Activated CD4-positive, alpha-beta T cell treated with anti-CD3 and anti-CD28 coated beads for 36 hours (primary cell): ENCODE results near the gene IQGAP3. TPM values are rescaled to one million over a fixed set of nuclear protein-coding genes. Genes with fewer than 3 reads are reported as not detected.

Experiments used
- ATAC-seq: fragments of 200-7000 bp; cut with Tn5 transposase; one replicate; pipeline ENCODE4 v1.10.0; 2021; ENCODE audit warnings: mild to moderate bottlenecking, moderate library complexity
- CTCF ChIA-PET: fragments of 350-600 bp; sonication (Branson Sonifier 250); formaldehyde crosslinking; loops from one replicate; lab custom pipeline; 2021; ENCODE audit warnings: antibody characterized with exemption; lab: Charles Lee
- POLR2A ChIA-PET: fragments of 350-600 bp; sonication (Branson Sonifier 250); formaldehyde crosslinking; loops from one replicate; lab custom pipeline; 2021; ENCODE audit warnings: antibody characterized with exemption, inconsistent platforms; lab: Charles Lee
- DNase-seq: peaks from one replicate; pipeline ENCODE4 v3.0.0-alpha.2; 2020
- H3K27ac Mint-ChIP-seq: one replicate; pipeline ENCODE4 v1.8.0; 2021; ENCODE audit warnings: mixed read lengths
- H3K27me3 Mint-ChIP-seq: one replicate; pipeline ENCODE4 v1.8.0; 2021; ENCODE audit warnings: mixed read lengths
- H3K36me3 Mint-ChIP-seq: one replicate; pipeline ENCODE4 v1.8.0; 2021; ENCODE audit warnings: low read depth, mixed read lengths
- H3K4me1 Mint-ChIP-seq: one replicate; pipeline ENCODE4 v1.8.0; 2021; ENCODE audit warnings: mixed read lengths
- H3K4me3 Mint-ChIP-seq: one replicate; pipeline ENCODE4 v1.8.0; 2021; ENCODE audit warnings: mild to moderate bottlenecking, moderate library complexity, mixed read lengths
- H3K9me3 Mint-ChIP-seq: one replicate; pipeline ENCODE4 v1.8.0; 2021; ENCODE audit warnings: low read depth, mixed read lengths
- intact Hi-C, 2 experiments: fragments of 100-400 bp; cut with DNase I in 1 of 2; cut with micrococcal nuclease in 1 of 2; formaldehyde crosslinking; loops; one replicate each; pipeline versions ENCODE4 v1.14.2 to v1.15.1; 2022 to 2024; cut with DNase I, micrococcal nuclease
- total RNA-seq, 2 experiments: library from RNA; stranded (reverse); gene quantifications; one replicate each; pipeline ENCODE4 v1.2.3, GENCODE V29; 2021

The IQGAP3 gene
- total RNA-seq, 2 experiments from 2014 or later = 14.9 to 16.0 TPM

- intact Hi-C loops = no loop called here
- peaks cover 98% of the 10 kb centered on the region for H3K4me1 Mint-ChIP-seq
- ChIA-PET POLR2A (interaction anchor here (0.6 to 4.9 kb wide), 3 partner anchors 9 to 81 kb away, joined by 3 to 27 read pairs (median 3); partner anchors contain the start of gene MEF2D), CTCF (interaction anchor here (0.6 to 10.0 kb wide), 11 partner anchors 10 to 117 kb away, joined by 3 to 63 read pairs (median 4); partner anchors contain the start of genes MEF2D and NAXE)
- H3K36me3 Mint-ChIP-seq = peaks cover 13% of the 10 kb centered on the region
- ATAC-seq (no peak), DNase-seq (no peak)
- H3K4me3 Mint-ChIP-seq = no peak overlapping the region
- peak overlapping the region; percentile 81 for H3K27ac Mint-ChIP-seq
- no peaks in the 10 kb centered on the region for H3K9me3 Mint-ChIP-seq
- H3K27me3 Mint-ChIP-seq = no peaks in the 10 kb centered on the region
Observed at GRCh38 chr1:156491151-156491949, 81.0 kb downstream of the IQGAP3 start.

GRCh38 chr1:156490401-156491032 is 81.8 kb downstream of the IQGAP3 start:
- H3K27me3 Mint-ChIP-seq = no peaks in the 10 kb centered on the region
- no peak for DNase-seq
- ChIA-PET POLR2A (interaction anchor here (0.6 to 4.9 kb wide), 4 partner anchors 10 to 99 kb away, joined by 3 to 27 read pairs (median 4); partner anchors contain the start of gene MEF2D), CTCF (interaction anchor here (0.5 to 10.0 kb wide), 9 partner anchors 9 to 265 kb away, joined by 3 to 63 read pairs (median 4); partner anchors contain the start of genes MEF2D and NAXE)
- no peaks in the 10 kb centered on the region for H3K9me3 Mint-ChIP-seq
- no peak for ATAC-seq
- peak overlapping the region; percentile 81 for H3K27ac Mint-ChIP-seq
- H3K36me3 Mint-ChIP-seq = peaks cover 12% of the 10 kb centered on the region
- H3K4me3 Mint-ChIP-seq = no peak overlapping the region
- peaks cover 91% of the 10 kb centered on the region for H3K4me1 Mint-ChIP-seq
- intact Hi-C loops = no loop called here

GRCh38 chr1:156489935-156490293 is 82.5 kb downstream of the IQGAP3 start:
- Mint-ChIP-seq H3K4me3 (peak overlapping the region; percentile 9), H3K27me3 (no peaks in the 10 kb centered on the region), H3K27ac (peak overlapping the region; percentile 66), H3K4me1 (peaks cover 85% of the 10 kb centered on the region), H3K9me3 (no peaks in the 10 kb centered on the region), H3K36me3 (peaks cover 10% of the 10 kb centered on the region)
- DNase-seq = no peak
- ATAC-seq = no peak
- ChIA-PET CTCF (interaction anchor here (0.5 to 10.0 kb wide), 7 partner anchors 8 to 265 kb away, joined by 3 to 63 read pairs (median 4); partner anchors contain the start of gene MEF2D), POLR2A (interaction anchor here (1.5 to 4.9 kb wide), 3 partner anchors 9 to 33 kb away, joined by 5 to 27 read pairs (median 7); partner anchors contain the start of gene MEF2D)
- intact Hi-C loops = no loop called here

GRCh38 chr1:156489166-156489934 is 83.0 kb downstream of the IQGAP3 start:
- H3K9me3 Mint-ChIP-seq = no peaks in the 10 kb centered on the region
- ChIA-PET POLR2A (interaction anchor here (0.6 to 4.9 kb wide), 5 partner anchors 9 to 240 kb away, joined by 3 to 27 read pairs (median 5); partner anchors contain the start of genes ISG20L2 and MEF2D), CTCF (interaction anchor here (0.5 to 10.0 kb wide), 8 partner anchors 8 to 237 kb away, joined by 3 to 63 read pairs (median 4); partner anchors contain the start of gene MEF2D)
- intact Hi-C loops = no loop called here
- DNase-seq = peak; percentile 72
- peak overlapping the region; percentile 34 for H3K4me3 Mint-ChIP-seq
- peaks cover 83% of the 10 kb centered on the region for H3K4me1 Mint-ChIP-seq
- peak; percentile 53 for ATAC-seq
- H3K27me3 Mint-ChIP-seq = no peaks in the 10 kb centered on the region
- peak overlapping the region; percentile 72 for H3K27ac Mint-ChIP-seq
- H3K36me3 Mint-ChIP-seq = peaks cover 10% of the 10 kb centered on the region

- DNase-seq = peak; percentile 73
- intact Hi-C loops = loop anchor here in 1 of 2 experiments (1.0 kb wide), 1 partner anchor 12 kb away; the partner anchor contains the start of gene MEF2D
- CTCF ChIA-PET = interaction anchor here (0.6 to 10.0 kb wide), 8 partner anchors 7 to 83 kb away, joined by 3 to 63 read pairs (median 4); partner anchors contain the start of gene MEF2D
- Mint-ChIP-seq H3K9me3 (no peaks in the 10 kb centered on the region), H3K27me3 (no peaks in the 10 kb centered on the region), H3K4me3 (peak overlapping the region; percentile 34), H3K27ac (peak overlapping the region; percentile 72), H3K4me1 (peaks cover 83% of the 10 kb centered on the region), H3K36me3 (peaks cover 10% of the 10 kb centered on the region)
- peak; percentile 74 for ATAC-seq
- POLR2A ChIA-PET = interaction anchor here (0.6 to 4.9 kb wide), 5 partner anchors 8 to 240 kb away, joined by 3 to 27 read pairs (median 5); partner anchors contain the start of genes ISG20L2 and MEF2D
Observed at GRCh38 chr1:156488566-156489165, 83.7 kb downstream of the IQGAP3 start.

- CTCF ChIA-PET = interaction anchor here (0.6 to 10.0 kb wide), 3 partner anchors 14 to 42 kb away, joined by 3 to 63 read pairs (median 4); partner anchors contain the start of gene MEF2D
- intact Hi-C loops = loop anchor here in 1 of 2 experiments (1.0 kb wide), 1 partner anchor 12 kb away; the partner anchor contains the start of gene MEF2D
- Mint-ChIP-seq H3K36me3 (peaks cover 10% of the 10 kb centered on the region), H3K4me3 (peak overlapping the region; percentile 34), H3K27me3 (no peaks in the 10 kb centered on the region), H3K9me3 (no peaks in the 10 kb centered on the region), H3K27ac (peak overlapping the region; percentile 72), H3K4me1 (peaks cover 81% of the 10 kb centered on the region)
- POLR2A ChIA-PET = interaction anchor here (2.6 kb wide), 1 partner anchor 31 kb away, joined by 7 read pairs; no protein-coding TSS in a partner anchor
- peak; percentile 68 for DNase-seq
- peak; percentile 70 for ATAC-seq
Observed at GRCh38 chr1:156487862-156488261, 84.5 kb downstream of the IQGAP3 start.

GRCh38 chr1:156486421-156487344 is 85.7 kb downstream of the IQGAP3 start:
- H3K36me3 Mint-ChIP-seq = peaks cover 12% of the 10 kb centered on the region
- ATAC-seq (no peak), DNase-seq (no peak)
- peaks cover 81% of the 10 kb centered on the region for H3K4me1 Mint-ChIP-seq
- peak overlapping the region; percentile 2 for H3K27ac Mint-ChIP-seq
- ChIA-PET POLR2A (interaction anchor here (1.4 kb wide), 1 partner anchor 15 kb away, joined by 4 read pairs; no protein-coding TSS in a partner anchor), CTCF (interaction anchor here (0.6 to 10.0 kb wide), 6 partner anchors 8 to 108 kb away, joined by 3 to 63 read pairs (median 4); partner anchors contain the start of gene MEF2D)
- no peaks in the 10 kb centered on the region for H3K27me3 Mint-ChIP-seq
- H3K4me3 Mint-ChIP-seq = no peak overlapping the region
- intact Hi-C loops = no loop called here
- H3K9me3 Mint-ChIP-seq = no peaks in the 10 kb centered on the region

- H3K4me1 Mint-ChIP-seq = peaks cover 81% of the 10 kb centered on the region
- POLR2A ChIA-PET = interaction anchor here (1.4 kb wide), 1 partner anchor 15 kb away, joined by 4 read pairs; no protein-coding TSS in a partner anchor
- peaks cover 16% of the 10 kb centered on the region for H3K36me3 Mint-ChIP-seq
- no peaks in the 10 kb centered on the region for H3K27me3 Mint-ChIP-seq
- H3K4me3 Mint-ChIP-seq = no peak overlapping the region
- intact Hi-C loops = no loop called here
- peak overlapping the region; percentile 13 for H3K27ac Mint-ChIP-seq
- no peaks in the 10 kb centered on the region for H3K9me3 Mint-ChIP-seq
- CTCF ChIA-PET = interaction anchor here (0.7 to 10.0 kb wide), 5 partner anchors 9 to 100 kb away, joined by 3 to 63 read pairs (median 4); partner anchors contain the start of gene MEF2D
- DNase-seq = no peak
- ATAC-seq = no peak
Observed at GRCh38 chr1:156485984-156486383, 86.4 kb downstream of the IQGAP3 start.
